Keratinocyte (primary cell): ENCODE results near the gene FLAD1. TPM values are rescaled to one million over a fixed set of nuclear protein-coding genes. Genes with fewer than 3 reads are reported as not detected.
A peak's percentile ranks its signal among the peaks of the same experiment; 100 is the strongest.

Experiments used
- DNase-seq: peaks from one replicate; pipeline ENCODE4 v3.0.0-alpha.2; 2011; ENCODE audit warnings: low read depth, missing footprints, low spot score
- FAIRE-seq: peaks from 2 replicates; lab custom pipeline; 2011; peaks lifted over from hg19 to GRCh38; lab: Jason Lieb, UNC
- H2AFZ ChIP-seq: 2 replicates; pipeline ENCODE4 v1.6.0; 2012; ENCODE audit warnings: low read length, control low read depth, inconsistent platforms; ENCODE audit not compliant: control insufficient read depth
- H3K27ac ChIP-seq: 2 replicates; pipeline ENCODE4 v1.5.1; 2011; ENCODE audit warnings: low read length; ENCODE audit not compliant: control insufficient read depth, insufficient read depth
- H3K27me3 ChIP-seq: 3 replicates; pipeline ENCODE4 v1.6.0; 2011; ENCODE audit warnings: low read length; ENCODE audit not compliant: control insufficient read depth, insufficient read depth; ENCODE audit errors: extremely low read depth
- H3K36me3 ChIP-seq, 2 experiments: 2 replicates in 1 of 2; 3 replicates in 1 of 2; pipeline ENCODE4 v1.5.1; 2011; ENCODE audit warnings: low read length in 2 of 2, mild to moderate bottlenecking in 1 of 2; ENCODE audit not compliant: control insufficient read depth in 2 of 2, insufficient read depth in 2 of 2; ENCODE audit errors: extremely low read depth in 1 of 2
- H3K4me1 ChIP-seq: 3 replicates; pipeline ENCODE4 v1.5.1; 2011; ENCODE audit warnings: low read length; ENCODE audit not compliant: control insufficient read depth, insufficient read depth; ENCODE audit errors: extremely low read depth
- H3K4me2 ChIP-seq: 3 replicates; pipeline ENCODE4 v1.6.0; 2011; ENCODE audit warnings: low read depth, low read length; ENCODE audit not compliant: control insufficient read depth, insufficient read depth; ENCODE audit errors: extremely low read depth
- H3K4me3 ChIP-seq, 3 experiments: fragments of 200-600 bp in 1 of 3; sonication (generic) in 1 of 3; 2 replicates in 2 of 3; 3 replicates in 1 of 3; pipeline ENCODE4 v1.5.1; 2011 to 2016; ENCODE audit warnings: low read length in 3 of 3, mild to moderate bottlenecking in 3 of 3, control low read depth in 2 of 3, inconsistent platforms in 1 of 3, low read depth in 1 of 3, mixed read lengths in 1 of 3, mixed run types in 1 of 3, moderate library complexity in 1 of 3; ENCODE audit not compliant: control insufficient read depth in 2 of 3, insufficient read depth in 2 of 3; ENCODE audit errors: extremely low read depth in 1 of 3
- H3K79me2 ChIP-seq: 2 replicates; pipeline ENCODE4 v1.6.0; 2012; ENCODE audit warnings: low read length; ENCODE audit not compliant: control insufficient read depth, insufficient read depth
- H3K9ac ChIP-seq: 3 replicates; pipeline ENCODE4 v1.6.0; 2011; ENCODE audit warnings: low read length; ENCODE audit not compliant: control insufficient read depth, insufficient read depth; ENCODE audit errors: extremely low read depth
- H3K9me1 ChIP-seq: 3 replicates; pipeline ENCODE4 v1.6.0; 2011; ENCODE audit warnings: low read length; ENCODE audit not compliant: control insufficient read depth, insufficient read depth; ENCODE audit errors: extremely low read depth
- H3K9me3 ChIP-seq: 2 replicates; pipeline ENCODE4 v1.5.1; 2012; ENCODE audit warnings: low read depth, low read length; ENCODE audit not compliant: control insufficient read depth
- H4K20me1 ChIP-seq: 3 replicates; pipeline ENCODE4 v1.6.0; 2011; ENCODE audit warnings: low read length; ENCODE audit not compliant: control insufficient read depth, insufficient read depth; ENCODE audit errors: extremely low read depth
- CTCF ChIP-seq, 3 experiments: IDR thresholded peaks in 1 of 3; conservative IDR thresholded peaks in 1 of 3; optimal IDR thresholded peaks in 1 of 3; 2 replicates in 2 of 3; 3 replicates in 1 of 3; pipeline versions ENCODE3 to v1.5.1; 2011; ENCODE audit warnings: low read length in 3 of 3, mild to moderate bottlenecking in 3 of 3, moderate library complexity in 2 of 3, control low read depth in 1 of 3, inconsistent platforms in 1 of 3; ENCODE audit not compliant: insufficient read depth in 2 of 3; ENCODE audit errors: extremely low read depth in 1 of 3
- EZH2 ChIP-seq: IDR thresholded peaks from one replicate; pipeline ENCODE4 v1.6.1; 2012; ENCODE audit warnings: inconsistent platforms, mild to moderate bottlenecking, low read length, moderate library complexity
- dilution Hi-C: fragments of 300-500 bp; cut with MboI; formaldehyde crosslinking; loops from one replicate; pipeline ENCODE4 v1.7.0; 2020; ENCODE audit warnings: low sequenced_read_pairs; ENCODE audit not compliant: extremely low pct_ligation_motif_present
- polyA plus RNA-seq, 5 experiments: library from polyadenylated mRNA; depleted of rRNA in 3 of 5; stranded (reverse) in 3 of 5; stranded (forward) in 1 of 5; unstranded in 1 of 5; fragments of >200 nt; gene quantifications; 1 replicate in 1 of 5; 2 replicates in 3 of 5; 3 replicates in 1 of 5; pipeline versions ENCODE4 v1.2.1 to v1.2.3, GENCODE V29; 2011 to 2012; ENCODE audit warnings: missing spikeins in 2 of 5, low read depth in 1 of 5, low replicate concordance in 1 of 5

FLAD1 gene
- polyA plus RNA-seq, 1 donor (not counting 4 experiments of a cell fraction or from before 2014, with no cell fraction given) = 51.4 TPM

- no peak within 1 kb of the TSS for H3K9ac ChIP-seq
- H3K27me3 ChIP-seq = no peaks in the 10 kb centered on the region
- peak within 1 kb of the TSS; percentile 7 for H3K4me2 ChIP-seq
- no peaks in the 10 kb centered on the region for H4K20me1 ChIP-seq
- no peaks in the 10 kb centered on the region for H3K9me3 ChIP-seq
- no peak within 1 kb of the TSS for H3K27ac ChIP-seq
- no peak for TF ChIP-seq CTCF (optimal IDR thresholded peaks at IDR 0.05 in 1 of 3, IDR thresholded peaks at IDR 0.05 in 1 of 3, conservative IDR thresholded peaks at IDR 0.05 in 1 of 3; ENCODE audit: extremely low read depth in 1 of 3, insufficient read depth in 2 of 3, low read length in 3 of 3)
- no peak for TF ChIP-seq EZH2
- no peak within 1 kb of the TSS for H3K4me3 ChIP-seq
- no peak for DNase-seq
- H3K4me1 ChIP-seq = peaks cover 21% of the 10 kb centered on the region
- H2AFZ ChIP-seq = peak within 1 kb of the TSS; percentile 16
- dilution Hi-C loops = no loop called here
- no peak for FAIRE-seq
- no peaks in the 10 kb centered on the region for H3K79me2 ChIP-seq
- no peaks in the 10 kb centered on the region for H3K9me1 ChIP-seq
- no peaks in the 10 kb centered on the region for H3K36me3 ChIP-seq
Observed at GRCh38 chr1:155033524-155033923, 50.4 kb downstream of the FLAD1 start, which contains the start of the genes DCST1 and DCST2. DCST1 (plus strand) TSS chr1:155033824; CDS start chr1:155034037, 213 bp downstream. DCST2 (minus strand) TSS chr1:155033781; CDS start chr1:155033701, 80 bp downstream.

GRCh38 chr1:155034318-155035208 is 51.4 kb downstream of the FLAD1 start:
- peaks cover 31% of the 10 kb centered on the region for H3K4me1 ChIP-seq
- peaks cover 3% of the 10 kb centered on the region for H3K9me1 ChIP-seq
- FAIRE-seq (no peak), DNase-seq (no peak)
- no peaks in the 10 kb centered on the region for H3K27me3 ChIP-seq
- H3K4me2 ChIP-seq = peak overlapping the region; percentile 7
- dilution Hi-C loops = no loop called here
- no peaks in the 10 kb centered on the region for H4K20me1 ChIP-seq
- H3K9me3 ChIP-seq = no peaks in the 10 kb centered on the region
- H2AFZ ChIP-seq = peak overlapping the region; percentile 16
- H3K4me3 ChIP-seq = no peak overlapping the region
- TF ChIP-seq CTCF (optimal IDR thresholded peaks at IDR 0.05 in 1 of 3, IDR thresholded peaks at IDR 0.05 in 1 of 3, conservative IDR thresholded peaks at IDR 0.05 in 1 of 3; ENCODE audit: extremely low read depth in 1 of 3, insufficient read depth in 2 of 3, low read length in 3 of 3) = peak in 2 of 3 experiments; percentile 18 to 32
- TF ChIP-seq EZH2 = no peak
- no peak overlapping the region for H3K9ac ChIP-seq
- no peaks in the 10 kb centered on the region for H3K79me2 ChIP-seq
- H3K36me3 ChIP-seq = no peaks in the 10 kb centered on the region
- H3K27ac ChIP-seq = no peak overlapping the region
